Activated naive CD4-positive, alpha-beta T cell (primary cell): ENCODE results near the gene ATP6V1F.
"Not testable (repeated sequence)": the region's sequence is repeated elsewhere in the genome, so short reads cannot be mapped to it uniquely, and the experiment has no call there.

Experiments
- DNase-seq, 4 experiments: peaks; one replicate each; lab custom pipeline; 2025; lab: John Stamatoyannopoulos, UW

The ATP6V1F gene

GRCh38 chr7:128903621-128904361 is 41.1 kb downstream of the ATP6V1F start:
- DNase-seq: no peak

GRCh38 chr7:128904381-128905197 is 41.9 kb downstream of the ATP6V1F start:
- DNase-seq: no peak

- DNase-seq: no peak
Observed at GRCh38 chr7:128906001-128906765, 43.5 kb downstream of the ATP6V1F start.

GRCh38 chr7:128906766-128907559 is 44.3 kb downstream of the ATP6V1F start:
- no peak for DNase-seq

GRCh38 chr7:128908750-128909624 is 46.3 kb downstream of the ATP6V1F start:
- no peak for DNase-seq

GRCh38 chr7:128909625-128910568 is 47.2 kb downstream of the ATP6V1F start:
- no peak for DNase-seq

- DNase-seq: no peak
Observed at GRCh38 chr7:128910569-128910945, 47.9 kb downstream of the ATP6V1F start, which contains the start of gene KCP. TSS of gene KCP (minus strand) at chr7:128910709. CDS start at chr7:128910676, 33 bp downstream.

GRCh38 chr7:128911423-128912031 is 48.9 kb downstream of the ATP6V1F start:
- DNase-seq: no peak

GRCh38 chr7:128912281-128912680 is 49.6 kb downstream of the ATP6V1F start:
- DNase-seq: no peak

- not testable (repeated sequence) for DNase-seq
Observed at GRCh38 chr7:128912709-128913495, 50.2 kb downstream of the ATP6V1F start.

GRCh38 chr7:128913870-128914565 is 51.4 kb downstream of the ATP6V1F start:
- DNase-seq: no peak

GRCh38 chr7:128914566-128915151 is 52.0 kb downstream of the ATP6V1F start:
- DNase-seq: no peak

- no peak for DNase-seq
Observed at GRCh38 chr7:128915271-128915819, 52.7 kb downstream of the ATP6V1F start.
